ENCODE results near the gene RGS6.

Gene RGS6

GRCh38 chr14:72513346-72513745 is 581.1 kb downstream of the RGS6 start:
- H3K4me3 ChIP-seq (ENCODE audit: low read length in 2 of 2) = no peak overlapping the region
- H3K27me3 ChIP-seq (ENCODE audit: control insufficient read depth in 1 of 2, insufficient read depth in 2 of 2, low read length in 2 of 2) = no peaks in the 10 kb centered on the region
- H3K36me3 ChIP-seq (ENCODE audit: control insufficient read depth in 2 of 2, insufficient read depth in 2 of 2, low read length in 2 of 2) = no peaks in the 10 kb centered on the region
- peaks cover 7% of the 10 kb centered on the region for H3K4me1 ChIP-seq (ENCODE audit: control insufficient read depth, insufficient read depth, low read length)
- no peak overlapping the region for H3K9ac ChIP-seq (ENCODE audit: low read length in 2 of 2)
- H3K9me3 ChIP-seq (ENCODE audit: control insufficient read depth in 2 of 2, low read length in 2 of 2) = no peaks in the 10 kb centered on the region
- H3K27ac ChIP-seq (ENCODE audit: low read length) = no peak overlapping the region

GRCh38 chr14:72513965-72514659 is 581.9 kb downstream of the RGS6 start:
- H3K4me1 ChIP-seq (ENCODE audit: control insufficient read depth, insufficient read depth, low read length) = peaks cover 7% of the 10 kb centered on the region
- H3K9me3 ChIP-seq (ENCODE audit: control insufficient read depth in 2 of 2, low read length in 2 of 2) = no peaks in the 10 kb centered on the region
- H3K36me3 ChIP-seq (ENCODE audit: control insufficient read depth in 2 of 2, insufficient read depth in 2 of 2, low read length in 2 of 2) = no peaks in the 10 kb centered on the region
- no peaks in the 10 kb centered on the region for H3K27me3 ChIP-seq (ENCODE audit: control insufficient read depth in 1 of 2, insufficient read depth in 2 of 2, low read length in 2 of 2)
- no peak overlapping the region for H3K27ac ChIP-seq (ENCODE audit: low read length)
- H3K4me3 ChIP-seq (ENCODE audit: low read length in 2 of 2) = no peak overlapping the region
- H3K9ac ChIP-seq (ENCODE audit: low read length in 2 of 2) = peak overlapping the region in 1 of 2 donors; percentile 21

- Histone ChIP-seq H3K9me3 (ENCODE audit: control insufficient read depth in 2 of 2, low read length in 2 of 2) (no peaks in the 10 kb centered on the region), H3K9ac (ENCODE audit: low read length in 2 of 2) (no peak overlapping the region), H3K4me3 (ENCODE audit: low read length in 2 of 2) (no peak overlapping the region), H3K36me3 (ENCODE audit: control insufficient read depth in 2 of 2, insufficient read depth in 2 of 2, low read length in 2 of 2) (no peaks in the 10 kb centered on the region), H3K4me1 (ENCODE audit: control insufficient read depth, insufficient read depth, low read length) (peaks cover 7% of the 10 kb centered on the region), H3K27ac (ENCODE audit: low read length) (no peak overlapping the region), H3K27me3 (ENCODE audit: control insufficient read depth in 1 of 2, insufficient read depth in 2 of 2, low read length in 2 of 2) (no peaks in the 10 kb centered on the region)
Measured at GRCh38 chr14:72514660-72515025, 582.4 kb downstream of the RGS6 start.

GRCh38 chr14:72515779-72516770 is 583.8 kb downstream of the RGS6 start:
- Histone ChIP-seq H3K4me3 (ENCODE audit: low read length in 2 of 2) (no peak overlapping the region), H3K27me3 (ENCODE audit: control insufficient read depth in 1 of 2, insufficient read depth in 2 of 2, low read length in 2 of 2) (no peaks in the 10 kb centered on the region), H3K9ac (ENCODE audit: low read length in 2 of 2) (no peak overlapping the region), H3K27ac (ENCODE audit: low read length) (no peak overlapping the region), H3K4me1 (ENCODE audit: control insufficient read depth, insufficient read depth, low read length) (peaks cover 7% of the 10 kb centered on the region), H3K36me3 (ENCODE audit: control insufficient read depth in 2 of 2, insufficient read depth in 2 of 2, low read length in 2 of 2) (no peaks in the 10 kb centered on the region), H3K9me3 (ENCODE audit: control insufficient read depth in 2 of 2, low read length in 2 of 2) (no peaks in the 10 kb centered on the region)

- Histone ChIP-seq H3K27me3 (ENCODE audit: control insufficient read depth in 1 of 2, insufficient read depth in 2 of 2, low read length in 2 of 2) (no peaks in the 10 kb centered on the region), H3K4me1 (ENCODE audit: control insufficient read depth, insufficient read depth, low read length) (peaks cover 7% of the 10 kb centered on the region), H3K9me3 (ENCODE audit: control insufficient read depth in 2 of 2, low read length in 2 of 2) (no peaks in the 10 kb centered on the region), H3K4me3 (ENCODE audit: low read length in 2 of 2) (no peak overlapping the region), H3K27ac (ENCODE audit: low read length) (no peak overlapping the region), H3K9ac (ENCODE audit: low read length in 2 of 2) (no peak overlapping the region), H3K36me3 (ENCODE audit: control insufficient read depth in 2 of 2, insufficient read depth in 2 of 2, low read length in 2 of 2) (no peaks in the 10 kb centered on the region)
Measured at GRCh38 chr14:72516936-72517700, 584.9 kb downstream of the RGS6 start.

- Histone ChIP-seq H3K27ac (ENCODE audit: low read length) (no peak overlapping the region), H3K27me3 (ENCODE audit: control insufficient read depth in 1 of 2, insufficient read depth in 2 of 2, low read length in 2 of 2) (no peaks in the 10 kb centered on the region), H3K9ac (ENCODE audit: low read length in 2 of 2) (no peak overlapping the region), H3K9me3 (ENCODE audit: control insufficient read depth in 2 of 2, low read length in 2 of 2) (no peaks in the 10 kb centered on the region), H3K4me3 (ENCODE audit: low read length in 2 of 2) (no peak overlapping the region), H3K4me1 (ENCODE audit: control insufficient read depth, insufficient read depth, low read length) (peaks cover 7% of the 10 kb centered on the region), H3K36me3 (ENCODE audit: control insufficient read depth in 2 of 2, insufficient read depth in 2 of 2, low read length in 2 of 2) (no peaks in the 10 kb centered on the region)
Measured at GRCh38 chr14:72517736-72518135, 585.5 kb downstream of the RGS6 start.

GRCh38 chr14:72518809-72519377 is 586.7 kb downstream of the RGS6 start:
- Histone ChIP-seq H3K9ac (ENCODE audit: low read length in 2 of 2) (no peak overlapping the region), H3K27me3 (ENCODE audit: control insufficient read depth in 1 of 2, insufficient read depth in 2 of 2, low read length in 2 of 2) (no peaks in the 10 kb centered on the region), H3K4me1 (ENCODE audit: control insufficient read depth, insufficient read depth, low read length) (peaks cover 14% of the 10 kb centered on the region), H3K9me3 (ENCODE audit: control insufficient read depth in 2 of 2, low read length in 2 of 2) (no peaks in the 10 kb centered on the region), H3K27ac (ENCODE audit: low read length) (no peak overlapping the region), H3K36me3 (ENCODE audit: control insufficient read depth in 2 of 2, insufficient read depth in 2 of 2, low read length in 2 of 2) (no peaks in the 10 kb centered on the region), H3K4me3 (ENCODE audit: low read length in 2 of 2) (no peak overlapping the region)

GRCh38 chr14:72519543-72519942 is 587.3 kb downstream of the RGS6 start:
- H3K27me3 ChIP-seq (ENCODE audit: control insufficient read depth in 1 of 2, insufficient read depth in 2 of 2, low read length in 2 of 2) = no peaks in the 10 kb centered on the region
- H3K4me3 ChIP-seq (ENCODE audit: low read length in 2 of 2) = no peak overlapping the region
- no peak overlapping the region for H3K9ac ChIP-seq (ENCODE audit: low read length in 2 of 2)
- no peaks in the 10 kb centered on the region for H3K9me3 ChIP-seq (ENCODE audit: control insufficient read depth in 2 of 2, low read length in 2 of 2)
- H3K27ac ChIP-seq (ENCODE audit: low read length) = no peak overlapping the region
- H3K4me1 ChIP-seq (ENCODE audit: control insufficient read depth, insufficient read depth, low read length) = peaks cover 13% of the 10 kb centered on the region
- no peaks in the 10 kb centered on the region for H3K36me3 ChIP-seq (ENCODE audit: control insufficient read depth in 2 of 2, insufficient read depth in 2 of 2, low read length in 2 of 2)

GRCh38 chr14:72521045-72521444 is 588.8 kb downstream of the RGS6 start:
- Histone ChIP-seq H3K27ac (ENCODE audit: low read length) (no peak overlapping the region), H3K9me3 (ENCODE audit: control insufficient read depth in 2 of 2, low read length in 2 of 2) (no peaks in the 10 kb centered on the region), H3K9ac (ENCODE audit: low read length in 2 of 2) (no peak overlapping the region), H3K36me3 (ENCODE audit: control insufficient read depth in 2 of 2, insufficient read depth in 2 of 2, low read length in 2 of 2) (no peaks in the 10 kb centered on the region), H3K4me1 (ENCODE audit: control insufficient read depth, insufficient read depth, low read length) (peaks cover 13% of the 10 kb centered on the region), H3K4me3 (ENCODE audit: low read length in 2 of 2) (no peak overlapping the region), H3K27me3 (ENCODE audit: control insufficient read depth in 1 of 2, insufficient read depth in 2 of 2, low read length in 2 of 2) (no peaks in the 10 kb centered on the region)

GRCh38 chr14:72521968-72522741 is 589.9 kb downstream of the RGS6 start:
- no peak overlapping the region for H3K27ac ChIP-seq (ENCODE audit: low read length)
- peaks cover 11% of the 10 kb centered on the region for H3K4me1 ChIP-seq (ENCODE audit: control insufficient read depth, insufficient read depth, low read length)
- H3K27me3 ChIP-seq (ENCODE audit: control insufficient read depth in 1 of 2, insufficient read depth in 2 of 2, low read length in 2 of 2) = no peaks in the 10 kb centered on the region
- no peaks in the 10 kb centered on the region for H3K36me3 ChIP-seq (ENCODE audit: control insufficient read depth in 2 of 2, insufficient read depth in 2 of 2, low read length in 2 of 2)
- H3K4me3 ChIP-seq (ENCODE audit: low read length in 2 of 2) = no peak overlapping the region
- H3K9ac ChIP-seq (ENCODE audit: low read length in 2 of 2) = no peak overlapping the region
- no peaks in the 10 kb centered on the region for H3K9me3 ChIP-seq (ENCODE audit: control insufficient read depth in 2 of 2, low read length in 2 of 2)

Measured in stomach smooth muscle (tissue), 2 donors.